OCI-LY3 (cell line): Measurements from ENCODE around the gene LOC101059915.
"Not testable (repeated sequence)": the region's sequence is repeated elsewhere in the genome, so short reads cannot be mapped to it uniquely, and the experiment has no call there.

ENCODE experiments used
- H2AFZ ChIP-seq: fragments of 200-600, 300-600 bp; shearing (Covaris generic); 2 replicates; pipeline ENCODE4 v1.6.0; 2014; ENCODE audit warnings: antibody characterized with exemption, low read depth, low read length
- H3K27ac ChIP-seq: fragments of 200-600, 300-600 bp; sonication (generic); 2 replicates; pipeline ENCODE4 v1.5.1; 2014; ENCODE audit warnings: mild to moderate bottlenecking, low read length, moderate library complexity, mixed read lengths
- H3K27me3 ChIP-seq: fragments of 200-600, 300-600 bp; sonication (generic); 2 replicates; pipeline ENCODE4 v1.6.1; 2014; ENCODE audit warnings: low read depth, low read length, mixed read lengths
- H3K36me3 ChIP-seq: fragments of 200-600, 300-600 bp; sonication (generic); replicated peaks from 2 replicates; pipeline ENCODE3; 2014; ENCODE audit warnings: low read depth, low read length, mixed read lengths
- H3K4me1 ChIP-seq: fragments of 300-600, 200-600 bp; sonication (generic); 2 replicates; pipeline ENCODE4 v1.6.1; 2014; ENCODE audit warnings: low read length, mixed read lengths
- H3K4me2 ChIP-seq: fragments of 200-600, 300-600 bp; sonication (generic); 2 replicates; pipeline ENCODE4 v1.6.1; 2014; ENCODE audit warnings: low read length, mixed read lengths
- H3K4me3 ChIP-seq: fragments of 300-600, 200-600 bp; sonication (generic); 2 replicates; pipeline ENCODE4 v1.5.1; 2014; ENCODE audit warnings: antibody characterized with exemption, mild to moderate bottlenecking, low read length, moderate library complexity
- H3K79me2 ChIP-seq: fragments of 300-600, 200-600 bp; shearing (Covaris generic); 2 replicates; pipeline ENCODE4 v1.6.1; 2014; ENCODE audit warnings: mild to moderate bottlenecking, low read length, mixed read lengths
- H3K9ac ChIP-seq: fragments of 300-600, 200-600 bp; shearing (Covaris generic); 2 replicates; pipeline ENCODE4 v1.6.0; 2014; ENCODE audit warnings: mild to moderate bottlenecking, low read length, moderate library complexity
- H3K9me3 ChIP-seq: fragments of 200-600, 300-600 bp; shearing (Covaris generic); 2 replicates; pipeline ENCODE4 v1.6.1; 2014; ENCODE audit warnings: low read length, mixed read lengths; ENCODE audit not compliant: insufficient read depth
- H4K20me1 ChIP-seq: fragments of 200-600, 300-600 bp; sonication (generic); 2 replicates; pipeline ENCODE4 v1.6.1; 2016; ENCODE audit warnings: low read length, mixed read lengths; ENCODE audit not compliant: insufficient read depth
- EZH2phosphoT487 ChIP-seq: fragments of 200-600 bp; shearing (Covaris generic); IDR thresholded peaks from 2 replicates; pipeline ENCODE4 v1.6.1; 2018; ENCODE audit warnings: antibody characterized with exemption, mixed run types, low read depth
- TF ChIP-seq, protein P1 (sequence below): fragments of 200-600, 300-600 bp; sonication (generic); IDR thresholded peaks from 2 replicates; pipeline ENCODE4 v1.5.1; 2014; ENCODE audit warnings: antibody characterized with exemption, low read length, low read depth

LOC101059915 gene

DNA sequence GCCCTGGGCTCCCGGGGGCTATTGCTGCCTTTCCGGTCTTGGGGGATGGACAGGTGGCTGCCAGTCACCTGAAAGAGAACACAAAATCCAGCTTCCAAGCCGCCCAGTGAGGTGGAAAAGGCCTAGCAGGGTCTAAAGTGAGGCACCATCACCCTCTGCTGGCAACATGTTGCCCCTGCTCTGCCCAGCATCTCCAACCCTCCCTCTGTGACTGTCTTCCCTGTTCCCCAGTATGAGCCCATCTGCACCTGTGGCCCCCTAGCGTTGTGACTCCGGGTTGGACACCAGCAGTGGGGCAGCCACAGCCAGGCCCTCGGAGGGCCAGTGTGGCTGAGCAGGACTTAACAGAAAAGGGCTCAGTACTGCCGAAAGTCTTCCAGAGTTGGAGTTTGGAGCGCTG, 3.1 kb upstream of the LOC101059915 start:
- not testable (repeated sequence) for H2AFZ ChIP-seq, H3K79me2 ChIP-seq, H3K36me3 ChIP-seq, H4K20me1 ChIP-seq, H3K9me3 ChIP-seq, H3K27me3 ChIP-seq
- H3K4me2 ChIP-seq: peak overlapping the region; percentile 79
- TF ChIP-seq, protein P1, sequence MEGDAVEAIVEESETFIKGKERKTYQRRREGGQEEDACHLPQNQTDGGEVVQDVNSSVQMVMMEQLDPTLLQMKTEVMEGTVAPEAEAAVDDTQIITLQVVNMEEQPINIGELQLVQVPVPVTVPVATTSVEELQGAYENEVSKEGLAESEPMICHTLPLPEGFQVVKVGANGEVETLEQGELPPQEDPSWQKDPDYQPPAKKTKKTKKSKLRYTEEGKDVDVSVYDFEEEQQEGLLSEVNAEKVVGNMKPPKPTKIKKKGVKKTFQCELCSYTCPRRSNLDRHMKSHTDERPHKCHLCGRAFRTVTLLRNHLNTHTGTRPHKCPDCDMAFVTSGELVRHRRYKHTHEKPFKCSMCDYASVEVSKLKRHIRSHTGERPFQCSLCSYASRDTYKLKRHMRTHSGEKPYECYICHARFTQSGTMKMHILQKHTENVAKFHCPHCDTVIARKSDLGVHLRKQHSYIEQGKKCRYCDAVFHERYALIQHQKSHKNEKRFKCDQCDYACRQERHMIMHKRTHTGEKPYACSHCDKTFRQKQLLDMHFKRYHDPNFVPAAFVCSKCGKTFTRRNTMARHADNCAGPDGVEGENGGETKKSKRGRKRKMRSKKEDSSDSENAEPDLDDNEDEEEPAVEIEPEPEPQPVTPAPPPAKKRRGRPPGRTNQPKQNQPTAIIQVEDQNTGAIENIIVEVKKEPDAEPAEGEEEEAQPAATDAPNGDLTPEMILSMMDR: peak; percentile 54
- 0 out of 2 replicates have a peak overlapping the region, but pooled peaks have one; percentile 61 for H3K4me3 ChIP-seq
- peak overlapping the region; percentile 80; the same call in 1 of the 2 replicates for H3K27ac ChIP-seq
- H3K4me1 ChIP-seq: peaks cover 28% of the 10 kb centered on the region
- H3K9ac ChIP-seq: peak overlapping the region; percentile 63; the same call in 1 of the 2 replicates

DNA sequence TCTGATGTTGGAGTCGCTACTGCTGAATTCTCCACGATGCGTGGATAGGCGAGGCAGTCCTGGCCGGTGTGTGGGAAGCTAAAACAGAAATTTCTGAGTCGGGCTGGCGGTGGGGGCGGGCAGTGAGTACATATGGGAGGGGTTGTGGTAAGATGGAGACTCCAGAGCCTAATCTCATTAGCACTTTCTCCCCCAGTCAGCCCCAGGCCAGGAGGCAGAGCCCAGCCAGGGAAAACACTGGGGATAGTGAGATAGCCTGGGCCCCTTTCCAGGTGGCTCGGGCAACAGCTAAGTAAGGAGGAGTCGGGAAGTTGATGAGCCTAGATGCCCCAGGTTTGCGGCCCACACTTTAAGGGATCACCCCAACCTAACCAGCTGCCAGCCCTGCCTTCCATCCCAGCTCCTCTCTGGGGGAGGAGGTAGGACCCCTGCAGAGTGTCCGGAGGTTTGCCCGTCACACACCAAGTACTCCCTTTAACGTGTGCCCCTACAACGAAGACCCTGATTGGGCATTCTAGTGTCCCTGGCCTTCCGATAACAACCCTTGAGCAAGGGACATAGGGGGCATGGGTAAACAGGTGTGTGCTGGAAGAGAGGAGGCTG, 2.4 kb upstream of the LOC101059915 start:
- H4K20me1 ChIP-seq: no peaks in the 10 kb centered on the region
- no peak overlapping the region for H2AFZ ChIP-seq
- H3K4me3 ChIP-seq: no peak overlapping the region
- H3K9ac ChIP-seq: no peak overlapping the region
- H3K9me3 ChIP-seq: no peaks in the 10 kb centered on the region
- H3K4me1 ChIP-seq: peaks cover 35% of the 10 kb centered on the region
- H3K27me3 ChIP-seq: no peaks in the 10 kb centered on the region
- H3K4me2 ChIP-seq: no peak overlapping the region
- H3K79me2 ChIP-seq: no peaks in the 10 kb centered on the region
- no peaks in the 10 kb centered on the region for H3K36me3 ChIP-seq
- no peak overlapping the region for H3K27ac ChIP-seq
- no peak for TF ChIP-seq EZH2phosphoT487
- TF ChIP-seq, protein P1: no peak

DNA sequence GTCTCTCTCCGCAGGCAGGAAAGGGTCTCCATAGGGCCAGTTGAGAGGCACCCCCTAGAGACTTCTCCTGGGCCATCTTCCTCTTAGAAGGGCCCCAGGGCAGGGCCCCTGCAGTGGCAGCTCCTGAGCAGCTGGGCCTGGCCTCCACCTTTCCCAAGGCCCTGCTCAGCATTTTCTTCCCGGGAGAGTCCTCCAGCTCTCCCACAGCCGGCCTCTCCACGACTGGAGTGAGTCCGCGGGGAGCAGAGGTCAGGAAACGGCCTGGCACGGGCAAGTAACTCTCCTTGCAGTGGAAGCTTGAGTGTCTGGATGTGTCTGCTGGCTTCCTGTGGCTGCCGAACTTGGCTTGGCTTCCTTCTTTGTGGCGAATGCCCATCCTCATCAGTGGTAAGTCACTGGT, 1.6 kb upstream of the LOC101059915 start:
- Histone ChIP-seq H4K20me1 (no peaks in the 10 kb centered on the region), H3K4me1 (peaks cover 43% of the 10 kb centered on the region), H3K79me2 (no peaks in the 10 kb centered on the region), H3K4me2 (no peak overlapping the region), H3K9ac (no peak overlapping the region), H3K27ac (no peak overlapping the region), H3K9me3 (no peaks in the 10 kb centered on the region), H3K27me3 (no peaks in the 10 kb centered on the region), H3K36me3 (no peaks in the 10 kb centered on the region), H3K4me3 (no peak overlapping the region), H2AFZ (no peak overlapping the region)
- no peak for TF ChIP-seq EZH2phosphoT487

DNA sequence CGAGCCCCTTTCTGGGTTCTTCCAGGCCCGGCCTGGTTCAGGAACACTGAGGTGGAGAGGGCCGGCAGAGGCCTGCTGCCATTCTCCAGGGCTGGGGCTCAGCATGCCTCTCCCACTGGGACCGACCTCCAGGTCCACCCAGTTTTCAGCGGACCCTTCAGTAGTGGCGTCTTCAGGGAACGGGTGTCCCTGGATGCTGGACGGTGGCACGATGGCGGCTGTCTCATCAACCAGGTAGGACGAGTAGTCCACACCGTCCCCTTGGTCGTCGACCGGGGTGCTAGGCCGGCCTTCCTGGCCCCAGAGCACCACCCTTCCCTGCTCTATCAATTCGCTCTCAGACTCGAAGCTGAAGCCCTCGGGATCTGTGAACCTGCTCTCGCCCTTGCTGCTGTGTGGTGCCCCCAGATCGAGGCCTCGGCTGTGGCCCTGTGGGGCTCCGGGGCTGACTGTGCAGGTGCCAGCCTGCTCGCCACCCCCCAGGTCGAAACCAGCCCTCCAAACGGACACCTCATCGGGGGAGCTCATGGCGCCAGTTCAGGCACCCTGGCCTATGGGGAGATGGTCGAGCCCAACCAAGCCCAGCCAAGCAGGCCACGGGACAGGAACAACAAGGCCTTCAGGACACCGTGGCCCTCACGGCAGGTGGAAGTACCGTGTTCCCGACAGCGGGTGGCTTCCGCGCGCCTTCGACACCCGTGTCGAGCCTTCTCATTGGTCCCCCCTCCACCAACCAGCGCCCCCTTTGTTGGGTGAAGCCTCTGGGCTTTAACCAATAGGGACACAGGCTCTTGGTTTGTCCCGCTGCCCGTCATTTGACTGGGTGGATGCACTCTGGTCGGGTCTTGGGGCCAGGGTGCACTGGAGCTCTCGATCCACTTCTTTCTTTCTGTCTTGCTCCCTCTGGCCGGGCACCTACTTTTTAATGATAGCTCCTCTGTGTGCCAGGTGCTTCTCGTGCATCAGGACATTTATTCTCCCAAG, 814 bp upstream of the LOC101059915 start:
- no peak for TF ChIP-seq EZH2phosphoT487
- TF ChIP-seq, protein P1: no peak
- no peaks in the 10 kb centered on the region for H4K20me1 ChIP-seq
- no peak overlapping the region for H2AFZ ChIP-seq
- H3K79me2 ChIP-seq: no peaks in the 10 kb centered on the region
- H3K9me3 ChIP-seq: no peaks in the 10 kb centered on the region
- H3K4me3 ChIP-seq: no peak overlapping the region
- no peak overlapping the region for H3K27ac ChIP-seq
- no peak overlapping the region for H3K4me2 ChIP-seq
- no peaks in the 10 kb centered on the region for H3K36me3 ChIP-seq
- peaks cover 50% of the 10 kb centered on the region for H3K4me1 ChIP-seq
- no peak overlapping the region for H3K9ac ChIP-seq
- no peaks in the 10 kb centered on the region for H3K27me3 ChIP-seq
